GM12891 (cell line): ENCODE data around the gene LPCAT3.

ENCODE experiments used
- POLR2A ChIP-seq: IDR thresholded peaks from 2 replicates; pipeline ENCODE4 v1.6.1; 2011; ENCODE audit warnings: low read depth, low read length, control low read depth
- POLR2AphosphoS5 ChIP-seq: IDR thresholded peaks from 2 replicates; pipeline ENCODE4 v1.6.1; 2011; ENCODE audit warnings: low read depth, low read length, control low read depth
- POU2F2 ChIP-seq: IDR thresholded peaks from 2 replicates; pipeline ENCODE4 v1.6.1; 2011; ENCODE audit warnings: low read depth, mild to moderate bottlenecking, control low read depth, low read length, moderate library complexity
- SPI1 ChIP-seq: IDR thresholded peaks from 2 replicates; pipeline ENCODE4 v1.6.1; 2011; ENCODE audit warnings: low read depth, low read length, control low read depth

DNA sequence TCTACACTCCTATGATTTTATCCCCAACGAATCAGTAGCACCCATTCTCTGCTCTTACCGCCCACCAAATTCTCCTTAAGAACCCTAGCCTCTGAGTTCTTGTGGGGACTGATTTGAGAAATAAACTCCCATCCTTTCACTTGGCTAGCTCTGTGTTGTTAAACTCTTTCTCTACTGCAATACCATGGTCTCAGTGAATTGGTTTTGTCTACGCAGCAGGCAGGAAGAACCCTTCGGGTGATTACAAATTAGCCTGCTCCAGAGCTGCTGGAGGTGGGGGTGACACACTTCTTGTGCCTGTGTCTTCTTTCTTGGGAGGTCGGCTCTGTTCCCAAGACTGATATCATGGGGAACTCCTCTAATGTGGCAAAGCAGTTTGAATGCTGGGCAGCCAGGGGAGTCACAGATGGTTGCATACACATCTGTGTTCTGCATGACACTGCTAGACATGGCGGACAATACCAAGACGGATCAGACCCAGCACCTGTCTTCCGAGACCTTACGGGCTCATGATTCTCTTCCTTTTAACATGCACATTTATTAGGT, 40.6 kb upstream of the LPCAT3 start:
- TF ChIP-seq POLR2A, result no peak
- no peak for TF ChIP-seq SPI1
- TF ChIP-seq POLR2AphosphoS5, result no peak
- TF ChIP-seq POU2F2, result no peak
